Activated CD4-positive, alpha-beta T cell treated with anti-CD3 and anti-CD28 coated beads, Interleukin-2, amount 50 U/mL, for 4 hours (primary cell): ENCODE measurements around the gene RBM42.
"Not testable (repeated sequence)": the region's sequence is repeated elsewhere in the genome, so short reads cannot be mapped to it uniquely, and the experiment has no call there.

Experiments used
- DNase-seq, 2 experiments: peaks; one replicate each; pipeline ENCODE4 v3.0.0-alpha.2; 2020

The RBM42 gene

DNA sequence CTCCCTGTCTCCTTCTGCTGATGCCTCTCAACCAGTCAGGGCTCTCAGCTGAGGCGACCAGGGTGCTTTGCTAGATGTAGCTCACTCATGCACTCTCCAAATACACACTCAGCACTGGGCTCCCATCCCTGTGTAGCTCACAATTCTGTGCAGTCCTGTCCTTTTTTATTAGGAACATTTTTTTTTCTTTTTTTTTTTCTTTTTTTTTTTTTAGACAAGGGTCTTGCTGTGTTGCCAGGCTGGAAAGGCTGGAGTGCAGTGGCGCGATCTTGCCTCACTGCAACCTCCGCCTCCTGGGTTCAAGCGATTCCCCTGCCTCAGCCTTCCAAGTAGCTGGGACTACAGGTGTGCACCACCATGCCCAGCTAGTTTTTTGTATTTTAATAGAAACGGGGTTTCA, 26.0 kb downstream of the RBM42 start:
- DNase-seq = not testable (repeated sequence)

DNA sequence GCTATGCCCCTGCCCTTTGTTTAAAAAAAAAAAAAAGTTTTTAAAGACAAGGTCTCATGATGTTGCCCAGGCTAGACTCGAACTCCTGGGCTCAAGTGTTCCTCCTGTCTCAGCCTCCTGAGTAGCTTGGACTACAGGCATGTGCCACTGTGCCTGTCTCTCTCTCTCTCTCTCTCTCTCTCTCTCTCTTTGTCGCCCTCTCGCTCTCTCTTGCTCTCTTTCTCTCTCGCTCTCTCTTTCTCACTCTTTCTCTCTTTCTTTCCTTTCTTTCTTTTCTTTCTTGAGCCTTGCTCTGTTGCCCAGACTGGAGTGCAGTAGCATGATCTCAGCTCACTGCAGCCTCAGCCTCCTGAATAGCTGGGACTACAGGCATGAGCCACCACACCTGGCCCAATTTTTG, 26.8 kb downstream of the RBM42 start:
- DNase-seq = no peak

DNA sequence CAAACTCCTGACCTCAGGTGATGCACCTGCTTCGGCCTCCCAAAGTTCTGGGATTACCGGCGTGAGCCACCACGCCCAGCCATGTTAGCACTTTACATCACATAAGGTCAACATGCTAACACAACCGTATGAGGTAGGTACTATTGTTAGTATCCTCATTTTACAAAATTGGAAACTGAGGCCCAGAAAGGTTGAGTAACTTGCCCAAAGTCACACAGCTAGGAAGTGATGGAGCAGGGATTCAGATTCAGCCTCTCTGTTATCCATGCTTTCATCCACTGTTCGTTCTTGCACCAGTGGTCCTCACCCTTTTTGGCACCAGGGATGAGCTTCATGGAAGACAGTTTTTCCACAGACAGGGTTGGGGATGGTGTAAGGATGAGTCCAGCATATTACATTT, 27.9 kb downstream of the RBM42 start:
- DNase-seq = no peak

DNA sequence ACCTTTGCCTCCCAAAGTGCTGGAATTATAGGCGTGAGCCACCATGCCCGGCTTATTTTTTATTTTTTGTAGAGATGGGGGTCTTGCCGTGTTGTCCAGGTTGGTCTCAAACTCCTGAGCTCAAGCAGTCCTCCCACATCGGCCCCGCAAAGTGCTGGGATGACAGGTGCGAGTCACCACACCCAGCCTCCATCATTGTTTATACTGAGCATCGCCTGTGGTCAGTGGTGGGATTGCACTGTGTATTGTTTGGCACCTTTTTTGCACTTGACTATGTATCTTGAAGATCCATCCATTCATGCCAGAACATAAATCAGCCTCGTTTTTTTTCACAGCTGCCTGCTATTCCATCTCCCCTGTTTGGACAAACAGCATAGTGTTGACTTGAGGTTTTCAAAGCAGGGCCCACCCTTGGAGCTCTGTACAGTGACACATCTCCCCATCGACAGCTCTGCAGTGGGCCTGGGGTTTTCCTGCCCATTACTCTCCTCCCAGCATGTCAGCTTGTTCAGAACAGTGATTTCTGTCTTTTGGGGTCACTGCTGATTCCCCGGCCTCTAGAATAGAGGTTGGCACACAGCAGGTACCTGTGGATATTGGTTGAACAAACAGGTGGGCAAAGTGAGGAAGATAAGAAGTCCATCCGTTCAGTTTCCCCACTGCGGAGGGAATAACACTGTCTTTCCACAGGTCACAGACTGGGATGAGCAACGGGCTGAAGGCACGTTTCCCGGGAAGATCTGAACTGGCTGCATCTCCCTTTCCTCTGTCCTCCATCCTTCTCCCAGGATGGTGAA, 29.3 kb downstream of the RBM42 start:
- DNase-seq = no peak

DNA sequence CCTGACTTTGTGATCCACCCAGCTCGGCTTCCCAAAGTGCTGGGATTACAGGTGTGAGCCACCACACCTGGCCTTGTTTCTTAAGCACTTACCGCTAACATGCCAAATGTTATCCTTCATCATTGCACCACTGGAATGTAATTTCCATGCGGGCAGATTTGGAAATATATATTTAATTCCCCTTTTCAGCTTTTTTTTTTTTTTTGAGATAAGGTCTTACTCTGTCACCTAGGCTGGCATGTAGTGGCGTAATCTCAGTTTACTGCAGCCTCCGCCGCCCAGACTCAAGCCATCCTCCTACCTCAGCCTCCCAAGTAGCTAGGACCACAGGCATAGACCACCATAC, 33.1 kb downstream of the RBM42 start:
- no peak for DNase-seq

DNA sequence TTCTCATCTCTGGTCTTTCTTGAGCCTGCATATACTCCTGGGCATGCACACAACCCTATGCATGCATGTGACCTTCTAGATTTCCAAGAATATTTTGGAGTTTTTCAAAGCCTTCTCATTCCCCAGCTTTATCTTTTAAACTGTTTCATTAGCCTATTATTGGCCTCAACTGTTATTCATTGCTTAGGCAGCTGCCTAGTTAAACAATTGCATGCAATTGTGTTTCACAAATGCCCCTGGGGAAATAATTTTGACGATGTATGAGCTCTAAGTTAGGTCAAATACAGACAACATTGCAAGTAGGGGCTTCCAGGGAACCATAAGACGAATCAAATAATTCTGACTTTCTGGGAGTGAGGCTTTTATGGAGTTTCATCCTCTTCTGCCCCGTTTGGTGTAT, 35.1 kb downstream of the RBM42 start:
- no peak for DNase-seq

DNA sequence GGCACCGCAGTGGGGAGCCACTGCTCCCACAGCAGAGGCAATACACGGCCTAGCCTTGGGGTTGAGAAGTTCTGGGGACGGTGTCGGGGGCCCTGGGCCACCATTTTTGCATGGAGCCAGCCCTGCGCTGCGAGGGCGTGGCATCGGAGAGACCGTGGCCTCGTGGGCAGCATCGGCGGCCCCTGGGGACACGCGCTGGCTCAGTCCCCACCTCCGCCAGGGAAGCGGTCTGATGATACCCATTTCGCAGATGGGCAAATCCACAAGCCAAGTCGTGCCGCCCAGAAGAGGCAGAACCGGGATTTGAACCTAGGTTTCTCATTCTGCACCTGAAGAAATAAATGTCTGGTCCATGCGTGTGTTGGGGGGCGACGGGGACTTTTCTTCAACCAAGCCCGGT, 36.3 kb downstream of the RBM42 start:
- DNase-seq = no peak

DNA sequence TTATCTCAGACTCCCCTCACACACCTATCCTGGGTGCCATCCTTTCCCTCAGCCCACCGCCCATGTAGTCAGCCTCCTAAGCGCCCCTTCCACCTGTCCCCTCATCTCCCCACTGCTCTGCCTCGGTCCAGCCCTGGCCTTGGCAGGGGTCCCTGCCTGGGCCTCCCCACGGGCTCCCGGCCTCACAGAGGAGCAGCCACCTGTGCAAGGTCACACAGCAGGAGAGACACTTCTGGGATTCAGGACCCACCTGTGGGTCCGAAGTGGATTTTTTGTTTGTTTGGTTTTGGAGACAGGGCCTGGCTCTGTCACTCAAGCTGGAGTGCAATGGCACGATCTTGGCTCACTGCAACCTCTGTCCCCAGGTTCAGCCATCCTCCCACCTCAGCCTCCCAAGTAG, 36.8 kb downstream of the RBM42 start:
- no peak for DNase-seq

DNA sequence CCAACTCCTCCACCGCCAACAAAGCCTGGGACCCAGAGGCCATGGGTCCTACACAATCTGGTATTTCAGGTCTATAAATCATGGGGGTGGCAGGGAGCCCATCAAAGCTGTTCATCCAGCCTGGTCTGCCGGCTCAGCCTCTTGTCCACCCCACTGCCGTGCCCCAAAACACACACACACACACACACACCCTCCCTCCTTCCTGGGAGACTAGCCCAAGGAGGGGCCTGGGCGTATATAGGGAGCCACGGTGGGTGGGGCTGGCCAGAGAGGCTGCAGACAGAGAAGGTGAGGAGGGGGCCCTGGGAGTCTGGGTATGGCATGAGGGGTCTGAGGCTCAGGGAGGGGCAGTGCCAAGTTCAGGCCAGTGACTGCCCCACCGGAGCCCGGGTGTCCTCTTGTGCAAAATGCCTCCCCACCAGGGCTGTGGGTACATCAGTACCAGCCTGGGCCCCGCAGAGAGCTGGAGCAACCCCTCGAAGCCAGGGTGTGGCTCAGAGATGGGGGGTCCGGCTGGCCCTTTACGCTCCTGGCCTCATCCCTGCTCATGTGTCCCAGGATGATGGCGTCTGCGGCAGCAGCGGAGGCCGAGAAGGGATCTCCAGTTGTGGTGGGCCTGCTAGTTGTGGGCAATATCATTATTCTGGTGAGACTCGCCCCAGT, 37.5 kb downstream of the RBM42 start, which contains the start of gene UPK1A:
TSS of gene UPK1A (plus strand) at position 267 of the 663 bp plus-strand sequence. CDS start at position 563, 296 bp downstream.
- DNase-seq = no peak

DNA sequence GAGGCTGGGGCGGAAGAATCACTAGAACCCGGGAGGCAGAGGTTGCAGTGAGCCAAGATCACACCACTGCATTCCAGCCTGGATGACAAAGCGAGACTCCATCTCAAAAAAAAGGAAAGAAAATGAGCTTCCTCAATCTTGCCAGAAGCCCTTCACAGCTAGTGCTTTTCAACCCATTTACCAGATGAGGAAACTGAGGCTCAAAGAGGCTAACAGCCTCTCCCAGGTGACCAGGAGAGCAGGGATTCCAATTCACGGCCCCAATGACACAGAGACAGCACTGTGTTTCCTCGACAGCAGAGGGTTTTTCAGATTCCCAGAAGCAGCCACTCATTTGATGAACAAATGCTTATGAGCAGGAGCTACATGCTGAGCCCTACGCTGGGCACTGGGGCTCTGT, 40.7 kb downstream of the RBM42 start:
- DNase-seq = no peak

DNA sequence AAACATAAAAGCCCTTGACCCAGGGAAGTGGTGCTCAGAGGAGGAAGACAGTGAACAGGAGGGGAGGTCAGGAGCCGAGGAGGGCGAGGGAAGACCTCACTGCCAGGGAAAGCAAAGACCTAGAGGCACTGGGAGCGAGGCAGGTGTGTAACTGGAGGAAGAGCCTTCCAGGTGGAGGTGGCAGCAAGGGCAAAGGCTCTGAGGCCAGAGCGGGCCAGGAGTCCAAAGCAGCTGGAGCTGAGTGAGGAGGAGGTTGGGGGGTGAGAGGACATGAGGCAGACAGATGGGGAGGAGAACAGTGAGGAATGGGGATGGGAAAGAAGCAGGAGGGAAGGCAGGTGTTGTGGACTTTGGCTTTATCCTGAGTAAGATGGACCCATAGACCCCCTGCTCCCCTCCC, 41.1 kb downstream of the RBM42 start:
- DNase-seq = no peak

DNA sequence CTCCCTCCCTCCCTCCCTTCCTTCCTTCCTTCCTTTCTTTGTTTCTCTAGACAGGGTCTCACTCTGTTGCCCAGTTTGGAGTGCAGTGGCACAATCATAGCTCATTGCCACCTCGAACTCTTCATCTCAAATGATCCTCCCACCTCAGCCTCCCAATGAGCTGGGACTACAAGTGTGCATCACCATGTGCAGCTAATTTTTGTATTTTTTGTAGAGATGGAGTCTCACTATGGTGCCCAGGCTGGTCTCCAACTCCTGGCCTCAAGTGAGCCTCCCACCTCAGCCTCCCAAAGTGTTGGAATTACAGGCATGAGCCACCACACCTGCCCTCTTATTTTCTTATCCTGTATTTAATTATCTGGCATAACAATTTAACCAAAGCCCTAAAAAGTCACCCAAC, 41.9 kb downstream of the RBM42 start:
- DNase-seq = no peak

DNA sequence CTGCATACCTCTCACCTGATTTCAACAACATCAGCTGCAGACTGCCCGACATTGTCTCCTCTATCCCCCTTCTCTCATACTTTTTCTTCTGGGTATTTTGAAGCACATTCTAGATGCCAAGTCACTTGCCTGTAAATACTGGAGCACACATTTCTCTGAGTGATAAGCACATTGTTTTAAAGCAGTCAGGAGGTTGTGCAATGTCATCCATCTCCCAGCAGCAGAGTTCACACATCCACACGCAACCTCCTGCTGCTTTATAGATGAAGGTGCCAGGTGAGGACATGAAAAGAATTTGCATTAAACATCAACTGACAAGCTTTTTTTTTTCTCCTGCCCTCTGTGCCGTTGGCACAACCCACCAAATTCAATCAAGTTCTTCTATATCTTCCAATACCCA, 43.0 kb downstream of the RBM42 start:
- DNase-seq = no peak

DNA sequence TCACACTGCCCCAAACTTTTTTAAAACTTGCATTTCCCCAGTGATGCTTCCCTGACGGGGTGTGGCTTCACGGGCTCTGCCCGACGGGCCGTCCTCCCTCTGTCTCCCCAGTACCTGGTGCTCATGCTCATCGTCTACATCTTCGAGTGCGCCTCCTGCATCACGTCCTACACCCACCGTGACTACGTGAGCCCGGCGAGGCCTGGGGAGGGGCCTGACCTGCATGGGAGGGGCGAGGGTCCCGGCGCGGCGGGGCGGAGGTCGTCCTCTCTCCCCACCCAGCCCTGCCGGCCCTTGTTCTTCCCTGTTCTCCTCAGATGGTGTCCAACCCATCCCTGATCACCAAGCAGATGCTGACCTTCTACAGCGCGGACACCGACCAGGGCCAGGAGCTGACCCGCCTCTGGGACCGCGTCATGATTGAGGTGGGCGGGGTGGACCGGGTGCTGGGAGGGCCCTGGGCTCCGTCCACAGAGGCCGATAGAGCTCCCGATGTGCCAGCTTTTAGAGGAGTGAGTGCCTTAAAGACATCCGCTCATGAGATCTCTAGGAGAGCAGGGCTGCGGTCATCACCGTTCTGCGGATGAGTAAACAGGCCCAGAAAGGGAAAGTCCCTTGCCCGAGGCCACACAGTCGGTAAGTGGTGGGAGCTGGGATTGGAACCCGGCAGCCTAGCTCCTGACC, 44.4 kb downstream of the RBM42 start:
- DNase-seq = peak; percentile 22 to 30

DNA sequence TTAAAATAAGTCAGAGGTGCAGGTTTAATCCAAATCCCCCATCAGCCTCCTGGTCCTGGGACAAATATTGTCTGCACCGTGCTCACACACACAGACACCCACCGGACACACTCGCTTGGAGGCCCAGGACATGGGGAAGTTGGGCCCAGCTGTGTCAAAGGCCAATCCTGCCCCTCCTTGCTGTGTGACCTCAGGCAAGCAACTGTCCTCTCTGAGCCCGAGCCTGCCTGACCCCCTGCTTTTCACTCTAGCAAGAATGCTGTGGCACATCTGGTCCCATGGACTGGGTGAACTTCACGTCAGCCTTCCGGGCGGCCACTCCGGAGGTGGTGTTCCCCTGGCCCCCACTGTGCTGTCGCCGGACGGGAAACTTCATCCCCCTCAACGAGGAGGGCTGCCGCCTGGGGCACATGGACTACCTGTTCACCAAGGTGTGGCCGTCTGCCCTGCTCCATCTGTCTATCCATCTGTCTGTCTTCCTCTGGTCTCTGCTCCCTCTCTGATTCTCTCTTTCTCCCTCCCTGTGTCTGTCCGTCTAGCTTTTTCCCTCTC, 46.8 kb downstream of the RBM42 start:
- no peak for DNase-seq
